ENCODE results near the gene PANK1.

- no peak for TF ChIP-seq CTCF (IDR thresholded peaks at IDR 0.05)
- TF ChIP-seq EP300 (IDR thresholded peaks at IDR 0.05): peak; percentile 62 to 96
- peak; percentile 56 to 91 for TF ChIP-seq POLR2A (IDR thresholded peaks at IDR 0.05)
Measured at GRCh38 chr10:89643812-89644690, 991 bp downstream of the PANK1 start.

Data from tibial nerve (tissue), 4 donors.